Panc1 (cell line): ENCODE data around the gene TMEM123.

Experiments
- POLR2AphosphoS5 ChIP-seq: IDR thresholded peaks from 2 replicates; pipeline ENCODE4 v1.6.1; 2012; ENCODE audit warnings: mild to moderate bottlenecking, low read depth, low read length, moderate library complexity
- SIN3A ChIP-seq: IDR thresholded peaks from 2 replicates; pipeline ENCODE4 v1.6.1; 2012; ENCODE audit warnings: low read depth, mild to moderate bottlenecking, low read length, moderate library complexity, borderline replicate concordance; ENCODE audit not compliant: insufficient read depth
- TCF7L2 ChIP-seq: IDR thresholded peaks from 2 replicates; pipeline ENCODE4 v1.6.1; 2011; ENCODE audit warnings: mild to moderate bottlenecking, low read depth, low read length, inconsistent platforms
- TF ChIP-seq, protein P1 (sequence below): fragments of 450-650 bp; IDR thresholded peaks from 2 replicates; pipeline ENCODE4 v1.5.1; 2017; ENCODE audit warnings: mild to moderate bottlenecking
- TF ChIP-seq, protein P2 (sequence below), 2 experiments: IDR thresholded peaks; 2 replicates each; pipeline ENCODE4 v1.6.1; 2011 to 2012; ENCODE audit warnings: low read depth in 2 of 2, control low read depth in 1 of 2, low read length in 1 of 2, mild to moderate bottlenecking in 1 of 2, moderate library complexity in 1 of 2; ENCODE audit not compliant: insufficient read depth in 1 of 2

DNA sequence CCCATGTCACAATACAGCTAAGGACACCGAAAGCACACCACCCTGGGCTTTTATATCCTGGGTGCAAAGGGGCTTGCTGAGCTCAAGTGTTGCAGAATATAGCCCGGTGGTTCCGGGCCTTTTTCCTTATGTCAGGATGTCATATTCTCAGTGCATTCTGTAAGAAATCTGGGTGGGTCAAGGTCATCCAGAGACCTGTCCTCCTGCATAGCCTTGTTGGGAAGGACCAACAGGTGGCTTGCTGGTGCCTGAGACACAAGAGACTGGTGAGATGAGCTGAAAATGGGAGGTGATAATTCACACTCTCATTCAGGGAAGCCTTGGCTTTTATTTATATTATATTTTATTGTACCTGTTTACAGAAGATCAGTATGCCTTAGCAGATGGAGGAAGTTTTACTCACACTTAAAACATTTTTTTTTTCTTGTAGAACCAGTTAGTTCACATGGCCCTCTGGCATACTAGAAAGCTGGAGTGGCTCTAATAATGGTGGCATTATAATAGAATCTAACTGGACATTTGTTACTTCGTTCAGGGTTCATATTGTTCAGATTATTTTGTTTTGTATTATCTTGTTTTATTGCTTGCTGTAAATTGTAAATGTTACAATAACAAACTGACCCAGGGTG lies 14.6 kb upstream of the TMEM123 start:
- TF ChIP-seq, protein P1, sequence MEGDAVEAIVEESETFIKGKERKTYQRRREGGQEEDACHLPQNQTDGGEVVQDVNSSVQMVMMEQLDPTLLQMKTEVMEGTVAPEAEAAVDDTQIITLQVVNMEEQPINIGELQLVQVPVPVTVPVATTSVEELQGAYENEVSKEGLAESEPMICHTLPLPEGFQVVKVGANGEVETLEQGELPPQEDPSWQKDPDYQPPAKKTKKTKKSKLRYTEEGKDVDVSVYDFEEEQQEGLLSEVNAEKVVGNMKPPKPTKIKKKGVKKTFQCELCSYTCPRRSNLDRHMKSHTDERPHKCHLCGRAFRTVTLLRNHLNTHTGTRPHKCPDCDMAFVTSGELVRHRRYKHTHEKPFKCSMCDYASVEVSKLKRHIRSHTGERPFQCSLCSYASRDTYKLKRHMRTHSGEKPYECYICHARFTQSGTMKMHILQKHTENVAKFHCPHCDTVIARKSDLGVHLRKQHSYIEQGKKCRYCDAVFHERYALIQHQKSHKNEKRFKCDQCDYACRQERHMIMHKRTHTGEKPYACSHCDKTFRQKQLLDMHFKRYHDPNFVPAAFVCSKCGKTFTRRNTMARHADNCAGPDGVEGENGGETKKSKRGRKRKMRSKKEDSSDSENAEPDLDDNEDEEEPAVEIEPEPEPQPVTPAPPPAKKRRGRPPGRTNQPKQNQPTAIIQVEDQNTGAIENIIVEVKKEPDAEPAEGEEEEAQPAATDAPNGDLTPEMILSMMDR: no peak
- TF ChIP-seq POLR2AphosphoS5 (no peak), TCF7L2 (no peak), SIN3A (no peak)
- TF ChIP-seq, protein P2, sequence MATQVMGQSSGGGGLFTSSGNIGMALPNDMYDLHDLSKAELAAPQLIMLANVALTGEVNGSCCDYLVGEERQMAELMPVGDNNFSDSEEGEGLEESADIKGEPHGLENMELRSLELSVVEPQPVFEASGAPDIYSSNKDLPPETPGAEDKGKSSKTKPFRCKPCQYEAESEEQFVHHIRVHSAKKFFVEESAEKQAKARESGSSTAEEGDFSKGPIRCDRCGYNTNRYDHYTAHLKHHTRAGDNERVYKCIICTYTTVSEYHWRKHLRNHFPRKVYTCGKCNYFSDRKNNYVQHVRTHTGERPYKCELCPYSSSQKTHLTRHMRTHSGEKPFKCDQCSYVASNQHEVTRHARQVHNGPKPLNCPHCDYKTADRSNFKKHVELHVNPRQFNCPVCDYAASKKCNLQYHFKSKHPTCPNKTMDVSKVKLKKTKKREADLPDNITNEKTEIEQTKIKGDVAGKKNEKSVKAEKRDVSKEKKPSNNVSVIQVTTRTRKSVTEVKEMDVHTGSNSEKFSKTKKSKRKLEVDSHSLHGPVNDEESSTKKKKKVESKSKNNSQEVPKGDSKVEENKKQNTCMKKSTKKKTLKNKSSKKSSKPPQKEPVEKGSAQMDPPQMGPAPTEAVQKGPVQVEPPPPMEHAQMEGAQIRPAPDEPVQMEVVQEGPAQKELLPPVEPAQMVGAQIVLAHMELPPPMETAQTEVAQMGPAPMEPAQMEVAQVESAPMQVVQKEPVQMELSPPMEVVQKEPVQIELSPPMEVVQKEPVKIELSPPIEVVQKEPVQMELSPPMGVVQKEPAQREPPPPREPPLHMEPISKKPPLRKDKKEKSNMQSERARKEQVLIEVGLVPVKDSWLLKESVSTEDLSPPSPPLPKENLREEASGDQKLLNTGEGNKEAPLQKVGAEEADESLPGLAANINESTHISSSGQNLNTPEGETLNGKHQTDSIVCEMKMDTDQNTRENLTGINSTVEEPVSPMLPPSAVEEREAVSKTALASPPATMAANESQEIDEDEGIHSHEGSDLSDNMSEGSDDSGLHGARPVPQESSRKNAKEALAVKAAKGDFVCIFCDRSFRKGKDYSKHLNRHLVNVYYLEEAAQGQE (IDR thresholded peaks at IDR 0.05; ENCODE audit: insufficient read depth in 1 of 2, low read depth in 2 of 2, low read length in 1 of 2): no peak
